GM10248 (cell line): ENCODE results near the gene CYLD.

Experiments used
- CTCF ChIA-PET: fragments of 300-600 bp; sonication (Branson Sonifier 250); formaldehyde crosslinking; extraction: SDS; loops from one replicate; lab custom pipeline; 2021; ENCODE audit warnings: antibody characterized with exemption; lab: Yijun Ruan, JAX
- POLR2A ChIA-PET: fragments of 350-650 bp; sonication (Branson Sonifier 250); formaldehyde crosslinking; extraction: SDS; loops from one replicate; lab custom pipeline; 2020; ENCODE audit warnings: antibody characterized with exemption; lab: Yijun Ruan, JAX
- DNase-seq: peaks from one replicate; pipeline ENCODE4 v3.0.0; 2012; ENCODE audit errors: extremely low spot score
- TF ChIP-seq, protein P1 (sequence below): IDR thresholded peaks from 2 replicates; pipeline ENCODE4 v1.5.1; 2012; ENCODE audit warnings: mild to moderate bottlenecking, low read depth; ENCODE audit errors: extremely low read depth, missing control alignments, control extremely low read depth

CYLD gene

DNA sequence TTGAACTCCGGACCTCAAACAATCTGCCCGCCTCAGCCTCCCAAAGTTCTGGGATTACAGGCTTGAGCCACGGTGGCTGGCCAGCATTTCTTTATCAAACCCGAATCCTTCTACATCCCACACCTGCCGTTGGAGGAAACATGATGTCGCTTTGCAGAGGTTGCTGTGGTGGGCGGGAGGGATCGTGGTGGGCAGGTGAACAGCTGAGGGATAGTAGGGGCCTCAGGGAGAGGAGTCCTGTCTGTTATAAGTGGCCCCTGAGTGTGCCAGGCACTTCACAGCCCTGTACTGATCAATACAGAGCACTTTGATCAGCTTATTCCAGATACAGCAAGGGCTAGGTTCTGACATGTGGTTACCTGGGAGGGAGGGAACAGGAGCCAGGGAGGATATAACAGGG, 76.5 kb downstream of the CYLD start:
- no peak for DNase-seq
- TF ChIP-seq, protein P1, sequence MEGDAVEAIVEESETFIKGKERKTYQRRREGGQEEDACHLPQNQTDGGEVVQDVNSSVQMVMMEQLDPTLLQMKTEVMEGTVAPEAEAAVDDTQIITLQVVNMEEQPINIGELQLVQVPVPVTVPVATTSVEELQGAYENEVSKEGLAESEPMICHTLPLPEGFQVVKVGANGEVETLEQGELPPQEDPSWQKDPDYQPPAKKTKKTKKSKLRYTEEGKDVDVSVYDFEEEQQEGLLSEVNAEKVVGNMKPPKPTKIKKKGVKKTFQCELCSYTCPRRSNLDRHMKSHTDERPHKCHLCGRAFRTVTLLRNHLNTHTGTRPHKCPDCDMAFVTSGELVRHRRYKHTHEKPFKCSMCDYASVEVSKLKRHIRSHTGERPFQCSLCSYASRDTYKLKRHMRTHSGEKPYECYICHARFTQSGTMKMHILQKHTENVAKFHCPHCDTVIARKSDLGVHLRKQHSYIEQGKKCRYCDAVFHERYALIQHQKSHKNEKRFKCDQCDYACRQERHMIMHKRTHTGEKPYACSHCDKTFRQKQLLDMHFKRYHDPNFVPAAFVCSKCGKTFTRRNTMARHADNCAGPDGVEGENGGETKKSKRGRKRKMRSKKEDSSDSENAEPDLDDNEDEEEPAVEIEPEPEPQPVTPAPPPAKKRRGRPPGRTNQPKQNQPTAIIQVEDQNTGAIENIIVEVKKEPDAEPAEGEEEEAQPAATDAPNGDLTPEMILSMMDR: no peak
- ChIA-PET POLR2A (no interaction called here), CTCF (interaction anchor here (0.8 kb wide), 1 partner anchor 12 kb away, joined by 4 read pairs; no protein-coding TSS in a partner anchor)

DNA sequence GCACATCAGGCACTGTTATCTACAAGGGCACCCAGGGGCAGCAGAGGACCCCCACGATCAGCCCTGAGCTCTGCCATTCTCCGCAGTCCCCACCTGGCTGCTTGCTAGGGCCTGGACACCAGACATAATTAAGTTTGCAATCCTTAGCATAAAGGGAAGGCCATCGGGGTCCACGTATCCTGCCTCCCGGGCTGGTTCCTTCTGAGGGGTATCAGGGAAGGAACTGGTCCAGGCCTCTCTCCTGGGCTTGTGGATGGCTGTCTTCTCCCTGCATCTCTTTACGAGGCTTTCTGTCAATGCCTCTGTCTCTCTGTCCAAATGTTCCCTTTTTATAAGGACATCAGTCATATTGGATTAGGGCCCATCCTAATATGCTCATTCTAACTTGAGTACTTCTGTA, 77.8 kb downstream of the CYLD start:
- CTCF ChIA-PET: no interaction called here
- no peak for DNase-seq
- TF ChIP-seq, protein P1: no peak
- POLR2A ChIA-PET: no interaction called here

DNA sequence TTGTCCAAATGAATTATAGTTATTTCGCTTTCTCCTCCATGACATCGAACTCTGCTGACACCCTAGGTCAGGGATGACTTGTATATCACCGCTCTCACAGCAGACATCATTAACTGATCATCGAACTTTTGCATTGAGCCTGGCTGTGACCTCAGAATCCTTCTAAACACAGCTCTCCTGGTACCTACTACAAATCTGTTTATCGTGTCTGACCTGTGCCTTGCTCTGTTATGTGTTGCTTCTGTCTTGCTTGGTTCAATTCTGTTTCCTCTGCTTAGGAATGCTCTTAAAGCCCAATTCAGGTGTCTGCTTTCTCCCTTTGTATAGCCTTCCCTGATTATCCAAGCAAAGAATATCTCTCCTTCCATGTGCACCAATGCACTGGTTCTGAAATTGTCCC, 78.3 kb downstream of the CYLD start:
- ChIA-PET POLR2A (no interaction called here), CTCF (interaction anchor here (2.3 kb wide), 1 partner anchor 14 kb away, joined by 8 read pairs; no protein-coding TSS in a partner anchor)
- TF ChIP-seq, protein P1: no peak
- DNase-seq: no peak

DNA sequence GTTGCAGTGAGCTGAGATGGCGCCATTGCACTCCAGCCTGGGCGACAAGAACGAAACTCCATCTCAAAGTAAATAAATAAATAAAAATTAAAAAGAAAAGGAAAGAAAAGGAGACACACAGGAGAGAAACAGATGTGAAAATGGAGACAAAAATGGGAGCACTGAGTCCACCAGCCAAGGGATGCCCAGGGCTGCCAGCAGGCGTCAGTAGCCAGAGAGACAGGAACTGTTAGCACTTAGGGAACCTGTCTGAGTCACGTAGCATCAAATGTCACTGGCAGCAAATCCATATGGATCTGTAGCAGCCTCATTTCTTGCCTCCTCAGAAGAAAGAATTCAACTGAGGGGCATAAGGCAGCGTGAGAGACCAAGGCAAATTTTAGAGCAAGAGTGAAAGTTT, 79.7 kb downstream of the CYLD start:
- TF ChIP-seq, protein P1: no peak
- ChIA-PET CTCF (interaction anchor here (2.3 kb wide), 1 partner anchor 15 kb away, joined by 8 read pairs; no protein-coding TSS in a partner anchor), POLR2A (no interaction called here)
- no peak for DNase-seq

DNA sequence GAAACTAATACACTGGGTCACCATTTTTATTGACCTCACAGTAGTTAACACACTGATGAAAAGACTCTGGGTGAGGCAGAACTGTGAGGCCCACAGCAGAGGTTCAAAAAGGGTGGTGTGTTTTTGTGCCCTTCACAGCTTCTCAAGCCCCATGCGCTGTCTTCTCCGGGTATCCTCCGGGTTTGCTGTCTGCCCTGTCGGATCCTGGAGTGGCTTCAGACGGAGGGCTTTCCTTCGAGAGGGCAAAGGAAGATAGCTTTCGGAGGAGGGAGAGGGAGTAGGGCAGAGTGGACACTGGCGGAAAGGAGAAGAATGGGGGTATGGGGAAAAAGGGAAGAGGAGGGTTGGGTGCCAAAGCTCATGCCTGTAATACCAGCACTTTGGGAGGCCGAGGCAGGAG, 80.8 kb downstream of the CYLD start:
- TF ChIP-seq, protein P1: no peak
- POLR2A ChIA-PET: no interaction called here
- CTCF ChIA-PET: interaction anchor here (1.1 to 2.3 kb wide), 4 partner anchors 11 to 155 kb away, joined by 4 to 8 read pairs (median 5); no protein-coding TSS in a partner anchor
- no peak for DNase-seq

DNA sequence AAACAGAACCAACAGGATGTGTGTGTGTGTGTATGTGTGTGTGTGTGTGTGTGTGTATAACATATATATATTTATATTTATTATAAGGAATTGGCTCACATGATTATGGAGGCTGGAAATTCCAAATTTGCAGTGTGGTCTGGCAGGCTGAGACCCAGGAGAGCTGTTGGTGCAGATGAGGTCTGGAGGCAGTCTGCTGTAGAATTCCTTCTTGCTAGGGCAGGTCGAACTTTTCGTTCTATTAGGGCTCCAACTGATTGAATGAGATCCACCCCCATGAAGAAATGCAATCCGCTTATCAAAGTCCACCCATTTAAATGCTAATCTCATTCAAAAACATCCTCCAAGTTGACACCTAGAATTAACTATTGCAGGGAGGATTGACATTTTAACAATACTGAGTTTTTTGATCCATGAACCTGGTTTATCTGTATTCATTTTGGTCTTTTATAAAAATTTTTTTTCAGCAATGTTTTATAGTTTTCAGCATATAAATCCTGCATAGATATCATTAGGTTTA, 85.0 kb downstream of the CYLD start:
- ChIA-PET CTCF (interaction anchor here (1.2 kb wide), 1 partner anchor 20 kb away, joined by 4 read pairs; no protein-coding TSS in a partner anchor), POLR2A (no interaction called here)

More for the DNA sequence above, 85.0 kb downstream of the CYLD start:
- DNase-seq: no peak
- TF ChIP-seq, protein P1: no peak
